K562 (cell line): ENCODE data around the gene CHSY1. TPM values are rescaled to one million over a fixed set of nuclear protein-coding genes. Genes with fewer than 3 reads are reported as not detected.

Experiments
- ARHGAP35 ChIP-seq: fragments of 450-650 bp; IDR thresholded peaks from 2 replicates; pipeline ENCODE4 v1.6.1; 2018; ENCODE audit not compliant: partially characterized antibody
- ELF2 ChIP-seq: fragments of 250-450 bp; sonication (Bioruptor Pico); IDR thresholded peaks from 2 replicates; pipeline ENCODE4 v1.5.0; 2021; ENCODE audit warnings: mild to moderate bottlenecking
- FOXK2 ChIP-seq, 2 experiments: fragments of 450-650 bp; IDR thresholded peaks in 1 of 2; conservative IDR thresholded peaks in 1 of 2; 2 replicates each; pipeline ENCODE4 v1.6.1; 2016; ENCODE audit warnings: low read depth in 2 of 2, mild to moderate bottlenecking in 1 of 2
- LARP7 ChIP-seq: fragments of 450-650 bp; IDR thresholded peaks from 2 replicates; pipeline ENCODE4 v1.6.1; 2016
- NR2F6 ChIP-seq: fragments of 450-650 bp; formaldehyde crosslinking; IDR thresholded peaks from 2 replicates; pipeline ENCODE4 v1.4.0; 2020; ENCODE audit warnings: mild to moderate bottlenecking
- RBM25 ChIP-seq: fragments of 200-400 bp; formaldehyde crosslinking; IDR thresholded peaks from 2 replicates; pipeline ENCODE4 v1.6.1; 2018; ENCODE audit warnings: low read length, low read depth, moderate library complexity; ENCODE audit not compliant: severe bottlenecking
- TAF9B ChIP-seq: fragments of 450-650 bp; IDR thresholded peaks from 2 replicates; pipeline ENCODE4 v1.6.1; 2018; ENCODE audit warnings: mild to moderate bottlenecking; ENCODE audit not compliant: partially characterized antibody
- ZFX ChIP-seq: sonication (generic); formaldehyde crosslinking; IDR thresholded peaks from 2 replicates; pipeline ENCODE4 v1.8.0; 2022; ENCODE audit warnings: mild to moderate bottlenecking, missing genetic modification reagents, moderate library complexity
- ZNF696 ChIP-seq: fragments of 250-450 bp; sonication (Bioruptor Pico); conservative IDR thresholded peaks from 2 replicates; pipeline ENCODE4 v1.4.0; 2020; ENCODE audit warnings: mild to moderate bottlenecking, moderate library complexity
- ZNF778 ChIP-seq: fragments of 450-650 bp; formaldehyde crosslinking; IDR thresholded peaks from 2 replicates; pipeline ENCODE4 v1.4.0; 2020; ENCODE audit warnings: mild to moderate bottlenecking, moderate library complexity
- polyA plus RNA-seq, 8 experiments: library from polyadenylated mRNA; depleted of rRNA in 4 of 8; stranded (reverse) in 5 of 8; unstranded in 3 of 8; fragments of >200 nt; fragmentation: Nextera tagmentation in 2 of 8; fragmentation: Illumina TruSeq in 1 of 8; extraction: Ambion mirVana in 2 of 8; extraction: Trizol in 1 of 8; gene quantifications; 2 replicates each; pipeline versions ENCODE4 v1.2.1 to v1.2.3, GENCODE V29; 2011 to 2014; ENCODE audit warnings: inconsistent platforms in 1 of 8, missing spikeins in 1 of 8
- total RNA-seq, 7 experiments: library from RNA; depleted of rRNA in 6 of 7; stranded (reverse); fragments of >200 nt in 6 of 7; fragmentation: Illumina TruSeq in 2 of 7; extraction: Trizol in 2 of 7; gene quantifications; 2 replicates each; pipeline versions ENCODE4 v1.2.1 to v1.2.3, GENCODE V29; 2011 to 2021; ENCODE audit warnings: low replicate concordance in 1 of 7
- TF ChIP-seq, protein P1 (sequence below): fragments of 250-450 bp; sonication (Bioruptor Pico); IDR thresholded peaks from 2 replicates; pipeline ENCODE4 v1.8.0; 2022; ENCODE audit warnings: moderate library complexity, mild to moderate bottlenecking, inconsistent platforms
- TF ChIP-seq, protein P2 (sequence below), 2 experiments: fragments of 450-650 bp in 1 of 2; sonication (generic) in 1 of 2; formaldehyde crosslinking in 1 of 2; IDR thresholded peaks; 2 replicates each; pipeline versions ENCODE4 v1.7.1 to v1.9.0; 2016 to 2022; ENCODE audit warnings: inconsistent platforms in 1 of 2, mild to moderate bottlenecking in 1 of 2, missing genetic modification reagents in 1 of 2
- TF ChIP-seq, protein P3 (sequence below): fragments of 250-450 bp; sonication (Bioruptor Pico); IDR thresholded peaks from 2 replicates; pipeline ENCODE4 v1.4.0; 2020; ENCODE audit warnings: mild to moderate bottlenecking
- TF ChIP-seq, protein P4 (sequence below): fragments of 450-650 bp; IDR thresholded peaks from 2 replicates; pipeline ENCODE4 v1.6.1; 2014; ENCODE audit warnings: low read depth, mild to moderate bottlenecking, moderate library complexity, borderline replicate concordance

Gene CHSY1
- total and polyA plus RNA-seq, 9 of the 15 experiments (the other 6 are each of a cell fraction or from before 2014, with no cell fraction given), result 7.0 to 16.4 (median 13.4) TPM

DNA sequence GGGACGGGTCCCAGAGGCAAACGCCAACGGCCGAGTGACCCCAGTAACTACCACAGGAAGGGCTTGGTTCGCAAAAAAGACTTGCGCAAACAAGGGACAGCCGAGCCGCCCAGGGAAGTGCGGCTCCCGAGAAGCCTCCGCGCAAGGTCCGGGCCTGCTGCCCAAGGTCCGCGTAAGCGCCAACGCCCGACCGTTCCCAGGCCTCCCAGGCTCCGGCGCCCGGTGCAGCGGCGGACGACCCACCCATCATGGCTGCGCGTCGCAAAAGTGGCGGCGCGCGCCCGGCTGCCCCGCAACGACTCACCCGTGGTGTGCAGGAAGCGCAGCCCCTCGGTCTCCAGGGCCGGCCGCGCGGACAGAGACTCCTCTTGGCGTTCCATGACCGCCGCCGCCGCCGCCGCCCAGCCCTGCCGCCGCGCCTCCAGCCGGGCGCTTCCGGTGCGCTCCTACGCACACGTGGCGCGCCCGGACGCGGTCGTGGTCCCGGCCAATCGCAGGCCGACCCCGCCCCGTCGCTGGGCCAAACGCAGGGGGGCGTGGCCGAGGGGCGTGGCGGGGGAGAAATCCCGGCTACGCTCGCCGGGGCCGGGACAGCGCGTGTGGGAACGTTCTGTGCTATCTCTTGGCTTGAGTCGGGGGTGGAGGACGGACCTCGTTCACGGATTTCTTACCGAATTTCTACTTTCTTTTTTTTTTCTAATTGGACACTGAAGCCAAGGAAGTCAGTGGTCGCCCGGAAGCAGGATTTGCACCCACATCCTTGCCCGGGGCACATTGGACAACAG, 25.4 kb upstream of the CHSY1 start, which contains the start of gene SELENOS (continued):
- TF ChIP-seq FOXK2 (conservative IDR thresholded peaks at IDR 0.05 in 1 of 2, IDR thresholded peaks at IDR 0.05 in 1 of 2; ENCODE audit: low read depth in 2 of 2) (0 out of 4 replicates have a peak, but pooled peaks of 1 of the 2 experiments have one; percentile 21), ZNF696 (CRISPR knock-in tag) (no peak), ELF2 (CRISPR knock-in tag) (peak; percentile 79; the same call in 1 of the 2 replicates), TAF9B (no peak), NR2F6 (CRISPR knock-in tag) (no peak), ZNF778 (CRISPR knock-in tag) (no peak), ZFX (peak; percentile 88), ARHGAP35 (no peak), LARP7 (no peak), RBM25 (peak; percentile 86)
- TF ChIP-seq, protein P1, sequence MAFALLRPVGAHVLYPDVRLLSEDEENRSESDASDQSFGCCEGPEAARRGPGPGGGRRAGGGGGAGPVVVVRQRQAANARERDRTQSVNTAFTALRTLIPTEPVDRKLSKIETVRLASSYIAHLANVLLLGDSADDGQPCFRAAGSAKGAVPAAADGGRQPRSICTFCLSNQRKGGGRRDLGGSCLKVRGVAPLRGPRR (CRISPR knock-in tag), result no peak
- TF ChIP-seq, protein P2, sequence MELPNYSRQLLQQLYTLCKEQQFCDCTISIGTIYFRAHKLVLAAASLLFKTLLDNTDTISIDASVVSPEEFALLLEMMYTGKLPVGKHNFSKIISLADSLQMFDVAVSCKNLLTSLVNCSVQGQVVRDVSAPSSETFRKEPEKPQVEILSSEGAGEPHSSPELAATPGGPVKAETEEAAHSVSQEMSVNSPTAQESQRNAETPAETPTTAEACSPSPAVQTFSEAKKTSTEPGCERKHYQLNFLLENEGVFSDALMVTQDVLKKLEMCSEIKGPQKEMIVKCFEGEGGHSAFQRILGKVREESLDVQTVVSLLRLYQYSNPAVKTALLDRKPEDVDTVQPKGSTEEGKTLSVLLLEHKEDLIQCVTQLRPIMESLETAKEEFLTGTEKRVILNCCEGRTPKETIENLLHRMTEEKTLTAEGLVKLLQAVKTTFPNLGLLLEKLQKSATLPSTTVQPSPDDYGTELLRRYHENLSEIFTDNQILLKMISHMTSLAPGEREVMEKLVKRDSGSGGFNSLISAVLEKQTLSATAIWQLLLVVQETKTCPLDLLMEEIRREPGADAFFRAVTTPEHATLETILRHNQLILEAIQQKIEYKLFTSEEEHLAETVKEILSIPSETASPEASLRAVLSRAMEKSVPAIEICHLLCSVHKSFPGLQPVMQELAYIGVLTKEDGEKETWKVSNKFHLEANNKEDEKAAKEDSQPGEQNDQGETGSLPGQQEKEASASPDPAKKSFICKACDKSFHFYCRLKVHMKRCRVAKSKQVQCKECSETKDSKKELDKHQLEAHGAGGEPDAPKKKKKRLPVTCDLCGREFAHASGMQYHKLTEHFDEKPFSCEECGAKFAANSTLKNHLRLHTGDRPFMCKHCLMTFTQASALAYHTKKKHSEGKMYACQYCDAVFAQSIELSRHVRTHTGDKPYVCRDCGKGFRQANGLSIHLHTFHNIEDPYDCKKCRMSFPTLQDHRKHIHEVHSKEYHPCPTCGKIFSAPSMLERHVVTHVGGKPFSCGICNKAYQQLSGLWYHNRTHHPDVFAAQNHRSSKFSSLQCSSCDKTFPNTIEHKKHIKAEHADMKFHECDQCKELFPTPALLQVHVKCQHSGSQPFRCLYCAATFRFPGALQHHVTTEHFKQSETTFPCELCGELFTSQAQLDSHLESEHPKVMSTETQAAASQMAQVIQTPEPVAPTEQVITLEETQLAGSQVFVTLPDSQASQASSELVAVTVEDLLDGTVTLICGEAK (IDR thresholded peaks at IDR 0.05), result peak; percentile 43; the same call in 1 of the 2 replicates
- TF ChIP-seq, protein P2 (CRISPR knock-in tag; IDR thresholded peaks at IDR 0.05), result no peak
- TF ChIP-seq, protein P3, sequence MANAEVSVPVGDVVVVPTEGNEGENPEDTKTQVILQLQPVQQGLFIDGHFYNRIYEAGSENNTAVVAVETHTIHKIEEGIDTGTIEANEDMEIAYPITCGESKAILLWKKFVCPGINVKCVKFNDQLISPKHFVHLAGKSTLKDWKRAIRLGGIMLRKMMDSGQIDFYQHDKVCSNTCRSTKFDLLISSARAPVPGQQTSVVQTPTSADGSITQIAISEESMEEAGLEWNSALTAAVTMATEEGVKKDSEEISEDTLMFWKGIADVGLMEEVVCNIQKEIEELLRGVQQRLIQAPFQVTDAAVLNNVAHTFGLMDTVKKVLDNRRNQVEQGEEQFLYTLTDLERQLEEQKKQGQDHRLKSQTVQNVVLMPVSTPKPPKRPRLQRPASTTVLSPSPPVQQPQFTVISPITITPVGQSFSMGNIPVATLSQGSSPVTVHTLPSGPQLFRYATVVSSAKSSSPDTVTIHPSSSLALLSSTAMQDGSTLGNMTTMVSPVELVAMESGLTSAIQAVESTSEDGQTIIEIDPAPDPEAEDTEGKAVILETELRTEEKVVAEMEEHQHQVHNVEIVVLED (CRISPR knock-in tag), result peak; percentile 90
- TF ChIP-seq, protein P4, sequence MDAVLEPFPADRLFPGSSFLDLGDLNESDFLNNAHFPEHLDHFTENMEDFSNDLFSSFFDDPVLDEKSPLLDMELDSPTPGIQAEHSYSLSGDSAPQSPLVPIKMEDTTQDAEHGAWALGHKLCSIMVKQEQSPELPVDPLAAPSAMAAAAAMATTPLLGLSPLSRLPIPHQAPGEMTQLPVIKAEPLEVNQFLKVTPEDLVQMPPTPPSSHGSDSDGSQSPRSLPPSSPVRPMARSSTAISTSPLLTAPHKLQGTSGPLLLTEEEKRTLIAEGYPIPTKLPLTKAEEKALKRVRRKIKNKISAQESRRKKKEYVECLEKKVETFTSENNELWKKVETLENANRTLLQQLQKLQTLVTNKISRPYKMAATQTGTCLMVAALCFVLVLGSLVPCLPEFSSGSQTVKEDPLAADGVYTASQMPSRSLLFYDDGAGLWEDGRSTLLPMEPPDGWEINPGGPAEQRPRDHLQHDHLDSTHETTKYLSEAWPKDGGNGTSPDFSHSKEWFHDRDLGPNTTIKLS, result peak; percentile 89; the same call in 1 of the 2 replicates
